Caki2 (cell line): Measurements from ENCODE around the gene ERP27. TPM values are rescaled to one million over a fixed set of nuclear protein-coding genes. Genes with fewer than 3 reads are reported as not detected.

Experiments used
- DNase-seq: peaks from one replicate; pipeline ENCODE4 v3.0.0-alpha.2; 2015; ENCODE audit warnings: low read depth
- in situ Hi-C: cut with HindIII; loops from 2 replicates; pipeline ENCODE4 v1.10.0; 2016; ENCODE audit warnings: low sequenced_read_pairs, low pct_unique_long_range_greater_than_20kb, mixed read lengths
- total RNA-seq: library from RNA; depleted of rRNA; stranded (reverse); fragments of >200 nt; shearing (Covaris generic); gene quantifications from 2 replicates; pipeline ENCODE4 v1.2.3, GENCODE V29; 2014; ENCODE audit warnings: low replicate concordance

ERP27 gene
- total RNA-seq, 1 experiment from 2014 or later = not detected

- in situ Hi-C loops = no loop called here
- no peak for DNase-seq
Measured at GRCh38 chr12:14961466-14962152, 23.3 kb upstream of the ERP27 start, which contains the start of gene ARHGDIB. ARHGDIB (minus strand) TSS chr12:14961601; CDS start chr12:14950712, 10,889 bp downstream.

DNA sequence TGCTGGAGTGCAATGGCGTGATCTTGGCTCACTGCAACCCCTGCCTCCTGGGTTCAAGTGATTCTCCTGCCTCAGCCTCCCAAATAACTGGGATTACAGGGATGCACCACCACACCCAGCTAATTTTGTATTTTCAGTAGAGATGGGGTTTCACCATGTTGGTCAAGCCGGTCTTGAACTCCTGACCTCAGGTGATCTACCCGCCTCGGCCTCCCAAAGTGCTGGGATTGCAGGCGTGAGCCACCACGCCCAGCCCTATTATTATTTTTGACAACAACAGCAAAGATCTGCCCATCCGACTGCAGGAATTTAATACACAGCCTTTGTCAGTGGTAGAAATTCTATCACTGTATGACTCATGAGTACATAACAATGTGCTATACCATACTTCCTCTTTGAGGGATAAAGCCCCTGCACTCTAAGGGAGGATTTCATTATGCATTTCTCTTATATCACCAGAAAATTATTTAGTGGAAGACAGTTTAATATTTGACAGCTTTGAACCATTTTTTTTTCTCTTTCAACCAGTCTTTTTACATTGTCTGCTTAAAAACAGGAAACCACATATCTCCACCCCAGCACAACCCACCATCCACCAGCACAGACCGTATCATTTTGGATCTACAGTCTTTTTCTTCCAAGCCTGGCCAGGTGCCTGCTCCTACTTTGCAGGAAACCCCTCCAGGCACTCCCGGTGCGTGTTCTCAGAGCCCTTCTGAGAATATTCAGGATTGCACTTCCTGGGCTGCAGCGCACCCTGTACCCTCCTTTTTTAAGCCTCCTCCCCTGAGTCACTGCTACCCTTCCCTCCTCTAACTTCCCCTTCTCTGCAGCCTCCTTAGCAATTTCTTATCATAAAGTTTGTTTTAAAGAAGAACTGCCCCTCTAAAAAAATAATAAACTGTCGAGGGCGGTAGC is 22.5 kb upstream of the ERP27 start:
- no peak for DNase-seq
- in situ Hi-C loops = no loop called here

GRCh38 chr12:14959916-14960496 is 21.7 kb upstream of the ERP27 start:
- no peak for DNase-seq
- in situ Hi-C loops = no loop called here

GRCh38 chr12:14959463-14959862 is 21.1 kb upstream of the ERP27 start:
- no peak for DNase-seq
- in situ Hi-C loops = no loop called here

DNA sequence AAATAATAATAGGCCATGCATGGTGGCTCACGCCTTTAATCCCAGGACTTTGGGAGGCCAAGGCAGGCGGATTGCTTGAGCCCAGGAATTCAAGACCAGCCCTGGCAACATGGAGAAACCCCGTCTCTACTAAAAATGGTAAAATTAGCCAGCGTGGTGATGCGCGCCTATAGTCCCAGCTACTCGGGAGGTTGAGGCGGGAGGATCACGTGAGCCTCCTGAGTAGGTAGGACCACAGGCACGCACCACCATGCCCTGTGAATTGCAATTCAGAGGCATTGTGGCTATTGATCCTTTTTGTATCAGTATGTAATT is 20.7 kb upstream of the ERP27 start:
- no peak for DNase-seq
- in situ Hi-C loops = no loop called here

- in situ Hi-C loops = no loop called here
- DNase-seq = no peak
Measured at GRCh38 chr12:14958361-14959125, 20.2 kb upstream of the ERP27 start.

DNA sequence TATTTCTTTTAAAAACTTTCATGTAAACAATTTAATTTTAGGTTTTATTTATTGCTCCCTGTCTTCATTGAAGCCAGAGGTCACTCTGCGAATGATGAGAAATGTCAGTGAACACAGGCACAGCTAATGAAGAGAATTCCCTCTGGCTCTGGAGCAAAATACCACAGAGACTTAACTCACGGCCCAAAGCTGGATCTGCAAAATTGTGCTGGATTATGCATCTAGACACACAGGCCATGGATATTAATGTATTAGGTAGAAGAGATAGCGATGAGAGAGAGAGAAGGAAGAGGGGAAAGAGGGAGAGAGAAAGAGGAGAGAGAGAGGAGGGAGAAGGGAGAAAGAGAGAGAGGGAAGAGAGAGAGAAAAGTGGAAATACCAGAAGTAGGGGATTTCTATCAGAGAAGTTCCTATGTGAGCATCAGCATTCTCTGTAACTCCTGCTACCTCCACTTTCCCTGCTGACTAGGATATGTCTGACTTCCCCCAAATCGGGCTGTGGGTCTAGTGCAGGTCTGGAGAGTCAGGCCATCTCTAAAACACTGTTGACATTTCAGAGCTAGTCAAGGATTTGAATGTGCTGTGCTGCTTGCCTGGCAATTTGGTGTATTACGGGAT is 19.3 kb upstream of the ERP27 start:
- no peak for DNase-seq
- in situ Hi-C loops = no loop called here

DNA sequence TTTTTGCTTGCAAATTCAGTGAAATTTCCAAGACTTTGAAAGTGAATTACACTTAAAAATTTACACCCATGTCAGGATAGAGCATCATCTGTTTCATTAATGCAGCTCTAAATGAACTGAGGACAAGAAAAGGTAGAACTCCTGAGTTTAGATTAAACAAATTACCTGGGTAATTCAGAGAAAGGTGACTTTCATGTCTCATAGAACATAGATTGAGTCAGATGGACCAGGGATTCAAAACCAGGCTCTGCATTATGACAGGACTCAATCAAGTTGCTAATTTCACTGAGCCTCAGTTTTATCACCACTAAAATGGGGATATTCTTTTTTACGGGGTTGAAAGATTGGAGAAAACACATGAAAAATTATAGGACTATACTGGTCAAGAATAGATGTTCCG is 18.6 kb upstream of the ERP27 start:
- no peak for DNase-seq
- in situ Hi-C loops = no loop called here

DNA sequence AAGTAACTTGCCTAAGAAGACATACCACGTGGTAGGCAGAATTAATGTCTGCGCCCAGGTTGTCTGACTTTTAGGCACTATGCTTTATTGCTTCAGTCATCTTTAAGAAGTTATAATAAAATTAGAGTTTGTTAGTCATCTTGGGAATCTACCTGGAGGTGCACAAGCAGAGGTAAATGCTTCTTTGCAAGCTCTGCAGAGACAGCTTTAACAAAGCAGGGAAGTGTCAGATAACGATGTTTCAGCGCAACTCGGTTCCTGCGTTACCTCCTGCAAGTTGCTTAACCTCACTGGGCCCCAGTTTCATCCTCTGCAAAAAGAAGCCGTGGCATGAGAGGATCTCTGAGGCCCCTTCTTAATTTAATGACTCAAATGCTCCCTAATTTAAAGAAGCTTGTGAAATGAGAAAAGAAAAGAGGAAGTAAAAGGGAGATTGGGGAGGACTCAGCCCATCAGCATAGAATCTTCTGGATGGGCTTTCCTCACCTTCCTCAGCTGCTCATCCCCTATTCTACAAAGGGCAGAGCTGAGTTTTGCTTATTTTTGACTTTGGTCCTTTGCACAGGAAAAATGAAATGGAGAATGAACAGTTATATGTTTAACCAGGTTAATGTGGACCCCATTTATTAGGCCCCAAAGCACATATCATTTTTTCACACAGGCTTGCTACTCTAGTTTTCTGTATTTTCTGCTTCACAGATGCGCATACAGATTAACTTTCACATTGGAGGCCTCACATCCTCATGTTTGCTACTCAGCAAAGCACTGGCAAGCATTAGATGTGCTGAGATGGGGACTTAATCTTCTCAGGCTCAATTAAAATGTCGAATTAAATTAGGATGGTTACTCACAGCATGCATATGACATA is 17.9 kb upstream of the ERP27 start:
- in situ Hi-C loops = no loop called here
- DNase-seq = no peak

GRCh38 chr12:14954269-14954668 is 15.9 kb upstream of the ERP27 start:
- DNase-seq = peak; percentile 21
- in situ Hi-C loops = no loop called here

DNA sequence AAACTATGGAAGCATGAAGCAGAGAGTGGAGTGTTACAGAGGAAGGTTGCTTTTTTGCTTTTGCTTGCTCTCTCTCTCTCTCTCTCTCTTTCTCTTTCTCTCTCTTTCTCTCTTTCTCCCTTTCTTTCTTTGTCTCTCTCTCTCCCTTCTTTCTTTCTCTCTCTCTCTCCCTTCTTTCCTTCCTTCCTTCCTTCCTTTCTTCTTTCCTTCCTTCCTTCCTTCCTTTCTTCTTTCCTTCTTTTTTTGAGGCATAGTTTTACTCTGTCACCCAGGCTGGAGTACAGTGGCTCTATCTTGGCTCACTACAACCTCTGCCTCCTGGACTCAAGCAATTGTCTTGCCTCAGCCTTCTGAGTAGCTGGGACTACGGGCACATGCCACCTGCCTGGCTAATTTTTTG is 15.4 kb upstream of the ERP27 start:
- in situ Hi-C loops = no loop called here
- no peak for DNase-seq

- in situ Hi-C loops = no loop called here
- peak; percentile 79 for DNase-seq
Measured at GRCh38 chr12:14952299-14952921, 14.1 kb upstream of the ERP27 start.

GRCh38 chr12:14951851-14952250 is 13.5 kb upstream of the ERP27 start:
- in situ Hi-C loops = no loop called here
- no peak for DNase-seq

- in situ Hi-C loops = no loop called here
Measured at GRCh38 chr12:14950982-14951746, 12.8 kb upstream of the ERP27 start.

GRCh38 chr12:14950421-14950820 is 12.1 kb upstream of the ERP27 start:
- in situ Hi-C loops = no loop called here
- no peak for DNase-seq

More at GRCh38 chr12:14950982-14951746, 12.8 kb upstream of the ERP27 start:
- DNase-seq = peak; percentile 53

GRCh38 chr12:14949631-14950030 is 11.3 kb upstream of the ERP27 start:
- in situ Hi-C loops = no loop called here
- DNase-seq = no peak
